HG03575 (cell line): ENCODE measurements around the gene ABAT.
"Not testable (repeated sequence)": the region's sequence is repeated elsewhere in the genome, so short reads cannot be mapped to it uniquely, and the experiment has no call there.

ENCODE experiments used
- ATAC-seq: cut with Tn5 transposase; IDR thresholded peaks from one replicate; pipeline ENCODE4 v1.9.1; 2021; ENCODE audit not compliant: unreplicated experiment, insufficient number of reproducible peaks, low FRiP score; ENCODE audit errors: extremely low read depth

The ABAT gene

DNA sequence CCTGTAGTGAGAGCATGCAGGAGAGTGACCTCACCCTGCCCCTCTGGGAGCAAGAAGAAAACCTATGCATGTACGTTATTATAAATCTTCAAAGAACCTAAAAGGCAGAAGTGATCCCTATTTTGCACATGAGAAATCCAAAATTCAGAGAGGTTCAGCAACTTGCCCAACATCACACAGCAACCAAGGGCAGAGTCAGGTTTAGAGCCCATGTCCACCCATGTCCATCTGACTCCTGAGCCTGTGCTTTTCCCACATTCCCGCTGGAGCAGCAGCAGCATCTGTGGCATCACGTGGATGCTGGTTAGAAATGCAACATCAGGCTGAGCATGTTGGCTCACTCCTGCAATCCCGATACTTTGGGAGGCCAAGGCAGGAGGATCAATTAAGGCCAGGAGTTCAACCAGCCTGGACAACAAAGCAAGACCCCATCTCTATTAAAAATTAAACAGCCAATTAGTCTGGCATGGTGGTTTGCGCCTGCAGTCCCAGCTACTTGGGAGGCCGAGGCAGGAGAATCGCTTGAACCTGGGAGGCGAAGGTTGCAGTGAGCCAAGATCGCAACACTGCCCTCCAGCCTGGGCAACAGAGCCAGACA, 26.6 kb upstream of the ABAT start:
- ATAC-seq = no peak

DNA sequence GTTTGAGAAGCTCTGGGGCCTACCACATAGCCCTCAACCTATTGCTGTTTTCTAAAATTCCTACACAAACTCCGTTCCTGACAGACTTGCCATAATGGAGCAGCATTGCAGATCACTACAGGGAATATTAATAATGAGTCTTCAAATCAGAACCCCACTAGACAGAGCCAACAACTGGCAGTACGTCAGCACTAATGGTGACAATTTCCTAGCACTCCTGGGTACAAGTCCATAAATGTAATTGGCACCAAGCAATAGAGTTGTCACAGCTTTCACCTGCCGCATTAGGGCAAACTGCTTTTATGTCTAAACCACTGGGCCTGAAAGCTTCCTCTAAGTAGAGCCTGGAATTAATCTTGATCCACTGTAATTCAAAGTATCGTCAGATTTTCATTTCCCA, 25.5 kb upstream of the ABAT start:
- ATAC-seq = no peak

- ATAC-seq = no peak
These were observed 24.4 kb upstream of the ABAT start for GRCh38 chr16:8649829-8650554.

- not testable (repeated sequence) for ATAC-seq
These were observed 22.5 kb upstream of the ABAT start for GRCh38 chr16:8651958-8652357.

DNA sequence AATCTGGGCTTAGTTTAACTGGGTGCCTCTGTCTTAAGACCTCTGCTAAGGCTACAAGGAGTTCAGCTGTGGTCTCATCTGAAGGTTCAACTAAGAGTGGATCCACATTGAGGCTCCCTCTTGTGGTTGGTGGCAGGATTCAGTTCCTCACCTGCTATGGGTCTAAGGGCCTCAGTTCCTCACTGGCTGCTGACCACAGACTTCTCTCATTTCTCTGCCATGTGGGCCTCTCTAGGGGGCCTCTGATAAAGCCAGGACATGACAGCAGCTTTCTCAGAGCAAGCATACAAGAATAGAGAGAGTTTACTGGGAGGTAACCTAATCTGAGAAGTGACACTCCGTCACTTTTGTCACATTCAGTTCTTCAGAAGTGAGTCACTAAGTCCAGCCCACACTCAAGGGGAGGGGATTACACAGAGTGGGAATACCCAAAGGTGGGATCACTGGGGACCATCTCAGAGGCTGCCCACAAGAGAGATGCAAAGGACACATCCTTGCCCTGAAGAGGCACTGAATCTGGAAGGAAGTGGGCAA, 19.2 kb upstream of the ABAT start:
- peak; percentile 46 for ATAC-seq

GRCh38 chr16:8656376-8656775, 18.0 kb upstream of the ABAT start:
- no peak for ATAC-seq

DNA sequence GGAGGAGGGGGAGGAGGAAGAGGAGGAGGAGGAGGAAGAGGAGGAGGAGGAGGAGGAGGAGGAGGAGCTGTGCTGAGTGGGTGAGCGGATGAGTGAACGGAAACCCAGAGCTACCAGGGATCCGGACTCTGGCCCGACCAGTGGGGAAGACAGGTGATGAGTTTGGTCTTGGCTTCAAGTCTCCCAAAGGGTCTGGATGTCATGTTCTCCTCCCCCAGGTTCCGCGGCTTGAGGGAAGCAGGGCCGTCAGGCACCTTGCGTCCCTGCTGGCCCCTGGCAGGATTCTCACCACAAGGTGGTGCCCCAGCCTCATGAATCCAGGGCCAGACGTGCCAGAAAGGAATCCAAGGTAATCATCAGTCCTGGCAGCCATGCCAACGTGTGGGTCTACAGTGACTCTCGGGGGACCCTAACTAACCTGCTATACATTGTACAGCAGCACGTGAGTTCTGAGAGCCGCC, 13.5 kb upstream of the ABAT start:
- no peak for ATAC-seq

- no peak for ATAC-seq
These were observed 12.7 kb upstream of the ABAT start for GRCh38 chr16:8661703-8662102.

- no peak for ATAC-seq
These were observed 11.0 kb upstream of the ABAT start for GRCh38 chr16:8663192-8664089.

DNA sequence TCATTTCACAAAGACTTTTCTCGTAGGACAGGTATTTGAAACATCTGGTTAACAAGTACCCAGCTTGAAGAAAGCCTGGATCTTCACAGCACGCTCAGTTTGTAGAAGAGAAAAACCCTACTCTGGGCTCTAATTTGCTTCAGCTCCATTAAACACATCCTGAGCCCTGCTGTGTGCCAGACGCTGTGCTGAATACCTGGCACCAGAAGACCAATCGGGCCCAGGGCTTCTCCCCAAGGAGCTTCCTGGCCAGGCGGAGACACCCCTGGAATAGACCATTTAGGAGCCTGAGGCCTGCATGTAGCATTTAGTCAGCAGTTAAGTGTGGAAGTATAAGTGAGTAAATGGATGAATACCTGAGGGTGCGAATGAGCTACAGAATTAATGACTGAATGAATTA, 8.9 kb upstream of the ABAT start:
- ATAC-seq = no peak

DNA sequence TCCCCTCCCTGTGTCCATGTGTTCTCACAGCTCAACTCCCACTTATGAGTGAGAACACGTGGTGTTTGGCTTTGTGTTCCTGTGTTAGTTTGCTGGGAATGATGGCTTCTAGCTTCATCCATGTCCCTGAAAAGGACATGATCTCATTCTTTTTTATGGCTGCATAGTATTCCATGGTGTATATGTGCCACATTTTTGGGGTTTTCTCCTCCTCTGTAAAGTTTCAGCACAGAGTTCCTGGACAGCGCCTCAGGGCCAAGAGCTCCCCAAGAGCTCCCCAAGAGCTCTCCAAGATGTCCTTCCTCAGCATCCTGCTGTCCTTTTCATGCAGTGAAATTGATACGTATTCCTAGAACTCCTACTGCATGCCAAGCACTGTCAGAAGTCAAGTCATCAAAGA, 6.9 kb upstream of the ABAT start:
- no peak for ATAC-seq

GRCh38 chr16:8668113-8668512, 6.3 kb upstream of the ABAT start:
- no peak for ATAC-seq

- no peak for ATAC-seq
These were observed 4.9 kb upstream of the ABAT start for GRCh38 chr16:8669481-8669880.

GRCh38 chr16:8670014-8670560, 4.3 kb upstream of the ABAT start:
- no peak for ATAC-seq

DNA sequence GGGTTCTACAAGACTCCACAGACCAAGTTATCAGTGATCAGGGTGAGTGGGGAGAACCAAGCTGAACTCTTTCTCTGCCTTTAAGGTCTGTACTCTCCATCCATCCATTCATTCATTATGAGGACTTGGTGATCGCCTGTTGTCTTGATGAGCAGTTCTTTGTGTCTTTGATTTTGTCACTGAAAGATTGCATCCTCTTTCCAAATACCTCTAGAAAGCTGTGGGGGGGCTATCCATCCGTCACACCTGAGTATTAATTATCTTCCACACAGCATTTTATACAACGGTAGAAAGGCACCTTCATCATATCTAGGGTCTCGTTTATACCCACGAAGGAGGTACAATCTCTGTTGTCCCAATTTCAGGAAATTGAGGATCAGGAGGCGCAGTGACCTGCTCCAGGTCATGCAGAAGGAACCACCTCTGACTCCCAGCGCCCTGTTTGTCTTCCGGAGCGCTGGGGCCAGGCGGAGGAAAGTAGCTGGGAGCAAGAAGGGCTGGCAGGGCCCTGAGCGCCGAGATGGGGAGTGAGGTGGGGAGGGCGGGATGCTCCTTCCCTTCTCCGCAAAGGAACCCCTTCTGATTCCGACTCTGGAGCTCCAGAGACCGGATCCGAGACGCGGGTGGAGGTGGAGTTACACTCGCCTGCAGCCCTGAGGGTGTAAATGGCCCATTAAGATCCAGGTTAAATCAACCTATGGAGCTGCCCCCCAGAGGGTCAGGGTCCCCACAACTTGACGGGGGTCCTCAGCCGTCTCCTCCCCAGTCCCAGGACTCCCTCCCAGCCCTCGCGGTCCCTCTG, 605 bp upstream of the ABAT start:
- no peak for ATAC-seq

DNA sequence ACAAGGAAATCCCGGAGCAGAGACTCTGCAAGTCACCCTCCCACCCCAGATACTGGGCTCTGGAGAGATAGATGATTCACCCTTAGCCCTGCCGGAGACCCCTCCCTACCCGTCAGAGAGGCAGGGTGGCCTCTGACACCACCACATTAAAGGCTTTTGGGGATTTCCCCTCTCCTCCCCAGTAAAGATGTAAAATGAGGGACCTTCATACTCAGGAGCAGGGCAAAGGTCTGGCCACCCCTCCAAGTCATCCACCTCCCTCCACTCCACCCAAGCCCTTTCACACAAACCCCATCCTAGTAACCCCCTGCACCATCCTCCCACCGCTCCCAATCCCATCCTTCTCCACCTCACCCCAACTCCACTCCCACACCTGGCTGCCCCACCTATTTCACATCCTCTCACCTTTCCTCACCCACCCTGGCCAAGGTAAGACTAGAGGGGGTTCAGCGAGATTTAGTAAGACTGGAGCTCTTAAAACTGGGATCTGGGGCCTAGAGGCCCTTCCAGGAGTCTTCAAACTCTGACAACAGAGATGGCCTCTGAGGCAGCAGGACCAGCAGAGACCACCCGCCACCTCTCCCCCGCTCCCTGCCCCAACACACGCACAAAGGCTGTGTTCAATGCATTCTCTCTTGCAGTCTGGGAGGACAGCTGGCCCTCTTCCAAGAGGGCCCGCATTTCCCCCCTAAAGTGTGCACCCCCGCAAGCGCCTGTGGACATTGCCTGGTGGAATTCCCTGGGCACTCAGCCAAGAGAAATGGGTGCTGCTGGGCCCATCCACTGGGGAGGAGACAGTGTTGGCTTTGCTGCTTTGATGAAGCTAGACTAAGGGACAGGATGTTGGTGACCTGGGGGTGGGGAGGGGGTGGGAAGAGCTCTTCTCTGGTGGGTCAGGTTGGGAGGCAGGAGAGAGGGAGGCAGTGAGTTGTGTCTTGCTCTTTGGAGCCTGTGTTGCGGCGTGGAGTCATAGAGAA, 1.1 kb downstream of the ABAT start:
- no peak for ATAC-seq

GRCh38 chr16:8676160-8676547, 1.7 kb downstream of the ABAT start:
- ATAC-seq = no peak
